Activated B cell treated with CpG ODN at 0.5 μM for 24 hours (primary cell): Measurements from ENCODE around the gene CXCL6. TPM values are rescaled to one million over a fixed set of nuclear protein-coding genes. Genes with fewer than 3 reads are reported as not detected.

Source experiments
- ATAC-seq: fragments of 200-7000 bp; cut with Tn5 transposase; one replicate; pipeline ENCODE4 v1.10.0; 2021; ENCODE audit warnings: low read depth, mild to moderate bottlenecking, moderate library complexity
- CTCF ChIA-PET: fragments of 350-600 bp; sonication (Branson Sonifier 250); formaldehyde crosslinking; loops from one replicate; lab custom pipeline; 2021; ENCODE audit warnings: antibody characterized with exemption; lab: Charles Lee
- POLR2A ChIA-PET: fragments of 350-600 bp; sonication (Branson Sonifier 250); formaldehyde crosslinking; loops from one replicate; lab custom pipeline; 2021; ENCODE audit warnings: antibody characterized with exemption; lab: Charles Lee
- DNase-seq: peaks from one replicate; pipeline ENCODE4 v3.0.0; 2022
- H3K27ac Mint-ChIP-seq: one replicate; pipeline ENCODE4 v1.8.0; 2020; ENCODE audit warnings: mixed read lengths
- H3K27me3 Mint-ChIP-seq: one replicate; pipeline ENCODE4 v1.8.0; 2021; ENCODE audit warnings: mixed read lengths
- H3K36me3 Mint-ChIP-seq: one replicate; pipeline ENCODE4 v1.8.0; 2021; ENCODE audit warnings: low read depth, mixed read lengths
- H3K4me1 Mint-ChIP-seq: one replicate; pipeline ENCODE4 v1.8.0; 2021; ENCODE audit warnings: mixed read lengths
- H3K4me3 Mint-ChIP-seq: one replicate; pipeline ENCODE4 v1.8.0; 2020; ENCODE audit warnings: mild to moderate bottlenecking, mixed read lengths
- H3K9me3 Mint-ChIP-seq: one replicate; pipeline ENCODE4 v1.8.0; 2020; ENCODE audit warnings: mixed read lengths
- intact Hi-C: fragments of 100-400 bp; cut with micrococcal nuclease; formaldehyde crosslinking; loops from one replicate; pipeline ENCODE4 v1.15.1; 2024
- total RNA-seq: library from RNA; stranded (reverse); gene quantifications from 2 replicates; pipeline ENCODE4 v1.2.3, GENCODE V29; 2022
- TF ChIP-seq, protein P1 (sequence below): fragments of 200-600 bp; IDR thresholded peaks from one replicate; pipeline ENCODE4 v1.8.0; 2022; ENCODE audit warnings: antibody characterized with exemption, mild to moderate bottlenecking

Gene CXCL6
- total RNA-seq, 1 donor from 2014 or later, result not detected

DNA sequence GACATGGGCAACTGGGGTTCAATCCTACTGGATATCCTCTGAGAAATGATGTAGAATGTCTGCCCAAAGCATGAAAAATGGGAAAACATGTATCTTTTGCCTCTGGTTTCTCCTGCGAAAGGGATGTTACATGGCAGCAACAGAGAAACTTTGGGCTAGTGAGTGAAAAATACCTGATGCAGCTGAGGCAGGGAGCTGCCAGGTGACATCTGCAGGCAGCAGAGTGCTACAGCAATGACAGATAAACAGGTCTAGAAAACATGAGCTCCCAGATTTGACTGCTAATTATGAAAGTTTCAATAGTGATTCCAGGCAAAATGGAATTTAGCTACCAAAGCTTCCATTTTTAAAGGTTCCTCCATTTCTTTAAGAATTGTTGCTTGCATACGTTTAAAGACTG, 27.9 kb downstream of the CXCL6 start:
- CTCF ChIA-PET, result no interaction called here
- POLR2A ChIA-PET, result no interaction called here
- no peaks in the 10 kb centered on the region for H3K9me3 Mint-ChIP-seq

DNA sequence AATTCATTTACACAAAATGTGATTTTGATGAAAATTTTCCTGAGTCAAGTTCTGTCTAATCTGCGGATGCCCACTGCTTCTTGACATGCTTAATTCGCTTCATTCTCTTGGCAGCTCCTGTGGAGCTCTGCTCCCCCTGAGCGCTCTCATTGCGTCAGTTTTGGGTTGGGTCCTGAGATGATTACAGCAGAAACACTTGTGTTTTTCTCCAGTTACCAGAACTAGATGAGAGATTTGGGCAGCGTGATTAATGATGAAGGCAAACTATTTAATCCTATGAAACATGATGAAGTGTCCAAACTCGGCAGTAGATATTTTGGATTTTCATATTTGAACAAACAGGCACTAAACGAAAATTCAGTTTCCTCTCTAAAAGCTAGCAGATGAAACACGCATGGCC, 28.5 kb downstream of the CXCL6 start:
- TF ChIP-seq, protein P1, sequence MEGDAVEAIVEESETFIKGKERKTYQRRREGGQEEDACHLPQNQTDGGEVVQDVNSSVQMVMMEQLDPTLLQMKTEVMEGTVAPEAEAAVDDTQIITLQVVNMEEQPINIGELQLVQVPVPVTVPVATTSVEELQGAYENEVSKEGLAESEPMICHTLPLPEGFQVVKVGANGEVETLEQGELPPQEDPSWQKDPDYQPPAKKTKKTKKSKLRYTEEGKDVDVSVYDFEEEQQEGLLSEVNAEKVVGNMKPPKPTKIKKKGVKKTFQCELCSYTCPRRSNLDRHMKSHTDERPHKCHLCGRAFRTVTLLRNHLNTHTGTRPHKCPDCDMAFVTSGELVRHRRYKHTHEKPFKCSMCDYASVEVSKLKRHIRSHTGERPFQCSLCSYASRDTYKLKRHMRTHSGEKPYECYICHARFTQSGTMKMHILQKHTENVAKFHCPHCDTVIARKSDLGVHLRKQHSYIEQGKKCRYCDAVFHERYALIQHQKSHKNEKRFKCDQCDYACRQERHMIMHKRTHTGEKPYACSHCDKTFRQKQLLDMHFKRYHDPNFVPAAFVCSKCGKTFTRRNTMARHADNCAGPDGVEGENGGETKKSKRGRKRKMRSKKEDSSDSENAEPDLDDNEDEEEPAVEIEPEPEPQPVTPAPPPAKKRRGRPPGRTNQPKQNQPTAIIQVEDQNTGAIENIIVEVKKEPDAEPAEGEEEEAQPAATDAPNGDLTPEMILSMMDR, result no peak
- peaks cover 5% of the 10 kb centered on the region for H3K4me1 Mint-ChIP-seq
- H3K4me3 Mint-ChIP-seq, result no peak overlapping the region
- no peak overlapping the region for H3K27ac Mint-ChIP-seq
- H3K9me3 Mint-ChIP-seq, result no peaks in the 10 kb centered on the region
- ChIA-PET CTCF (no interaction called here), POLR2A (no interaction called here)
- intact Hi-C loops, result no loop called here
- H3K27me3 Mint-ChIP-seq, result peaks cover 21% of the 10 kb centered on the region
- DNase-seq (no peak), ATAC-seq (no peak)
- H3K36me3 Mint-ChIP-seq, result no peaks in the 10 kb centered on the region

More for the DNA sequence above, 27.9 kb downstream of the CXCL6 start:
- intact Hi-C loops, result no loop called here
- peaks cover 3% of the 10 kb centered on the region for H3K4me1 Mint-ChIP-seq
- H3K4me3 Mint-ChIP-seq, result no peak overlapping the region
- TF ChIP-seq, protein P1, result no peak
- peaks cover 16% of the 10 kb centered on the region for H3K27me3 Mint-ChIP-seq
- ATAC-seq (no peak), DNase-seq (no peak)
- no peaks in the 10 kb centered on the region for H3K36me3 Mint-ChIP-seq
- no peak overlapping the region for H3K27ac Mint-ChIP-seq

DNA sequence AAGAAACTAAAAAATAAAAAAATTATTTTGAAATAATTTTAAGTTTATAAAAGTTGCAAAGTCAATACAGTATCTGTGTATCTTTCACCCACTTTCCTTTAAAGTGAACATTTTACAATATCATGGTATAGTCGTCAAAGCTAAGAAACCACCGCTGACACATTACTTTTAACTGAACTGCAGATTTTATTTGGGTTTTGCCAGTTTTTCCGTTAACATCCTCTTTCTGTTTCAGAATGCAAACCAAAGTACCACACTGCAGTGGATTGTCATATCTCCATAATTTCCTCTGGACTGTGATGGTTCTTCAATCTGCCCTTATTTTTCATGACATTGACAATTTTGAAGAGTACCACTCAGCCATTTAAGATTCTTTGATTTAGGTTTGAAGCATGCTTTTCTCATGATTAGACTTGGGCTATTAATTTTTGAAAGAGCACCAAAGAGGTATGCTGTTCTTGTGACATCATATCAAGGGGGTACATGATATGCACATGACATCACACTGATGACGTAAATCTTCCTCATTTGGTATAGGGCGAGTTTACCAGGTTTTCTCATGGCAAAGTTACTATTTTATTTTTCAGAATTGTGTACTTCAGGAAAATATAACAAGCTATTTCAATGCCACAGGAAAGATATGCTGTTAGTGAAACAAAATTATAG, 29.1 kb downstream of the CXCL6 start:
- Mint-ChIP-seq H3K9me3 (no peaks in the 10 kb centered on the region), H3K4me3 (no peak overlapping the region), H3K27me3 (peaks cover 20% of the 10 kb centered on the region), H3K4me1 (peaks cover 5% of the 10 kb centered on the region), H3K27ac (no peak overlapping the region), H3K36me3 (no peaks in the 10 kb centered on the region)
- ATAC-seq, result no peak
- ChIA-PET CTCF (no interaction called here), POLR2A (no interaction called here)
- intact Hi-C loops, result no loop called here
- TF ChIP-seq, protein P1, result no peak
- DNase-seq, result no peak

DNA sequence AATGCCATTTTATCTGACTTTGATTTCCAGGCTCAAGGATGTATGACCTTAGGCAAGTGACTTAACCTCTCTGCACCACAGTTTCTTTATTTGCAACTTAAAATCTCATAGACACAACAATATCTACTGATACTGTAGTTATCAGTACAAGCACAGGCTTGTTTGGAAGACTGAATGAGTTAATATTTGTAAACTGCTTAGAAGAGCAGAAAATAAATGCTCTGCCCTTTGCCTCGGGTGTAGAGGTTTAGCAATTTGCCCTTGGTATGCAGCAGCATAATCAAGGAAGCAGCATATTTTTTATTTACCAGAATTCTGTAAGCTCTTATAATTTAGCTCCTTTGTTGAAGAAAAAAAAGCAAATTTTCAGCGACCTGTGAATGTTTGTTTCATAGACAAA, 29.8 kb downstream of the CXCL6 start:
- ChIA-PET CTCF (no interaction called here), POLR2A (no interaction called here)
- ATAC-seq (no peak), DNase-seq (no peak)
- Mint-ChIP-seq H3K4me3 (no peak overlapping the region), H3K4me1 (peaks cover 5% of the 10 kb centered on the region), H3K27ac (no peak overlapping the region), H3K9me3 (no peaks in the 10 kb centered on the region), H3K27me3 (peaks cover 23% of the 10 kb centered on the region), H3K36me3 (no peaks in the 10 kb centered on the region)
- TF ChIP-seq, protein P1, result no peak
- intact Hi-C loops, result no loop called here

DNA sequence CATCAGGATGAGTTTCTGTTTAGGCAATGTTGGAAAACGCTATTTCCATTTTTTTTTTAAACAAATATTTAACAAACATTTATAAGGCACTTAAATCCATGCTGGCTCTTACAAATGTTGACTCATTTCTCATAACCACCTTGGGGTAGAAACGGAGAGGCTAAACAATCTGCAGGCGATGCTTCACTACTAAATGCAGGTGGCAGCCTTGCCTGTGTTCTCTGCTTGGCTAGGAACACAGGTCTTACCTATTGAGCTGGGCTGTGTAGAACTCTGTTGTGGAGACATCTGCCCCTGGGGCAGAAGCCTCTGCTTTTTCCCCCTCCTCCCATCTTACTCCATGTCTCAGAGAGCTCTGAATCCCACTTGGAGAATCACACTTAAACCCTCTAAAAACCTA, 31.3 kb downstream of the CXCL6 start:
- CTCF ChIA-PET, result no interaction called here
- Mint-ChIP-seq H3K4me1 (peaks cover 5% of the 10 kb centered on the region), H3K27me3 (peaks cover 23% of the 10 kb centered on the region), H3K4me3 (no peak overlapping the region), H3K9me3 (no peaks in the 10 kb centered on the region), H3K27ac (no peak overlapping the region), H3K36me3 (no peaks in the 10 kb centered on the region)
- TF ChIP-seq, protein P1, result no peak
- ATAC-seq (no peak), DNase-seq (no peak)
- intact Hi-C loops, result no loop called here
- POLR2A ChIA-PET, result no interaction called here
